ENCODE results near the gene AADACL4.

Gene AADACL4

DNA sequence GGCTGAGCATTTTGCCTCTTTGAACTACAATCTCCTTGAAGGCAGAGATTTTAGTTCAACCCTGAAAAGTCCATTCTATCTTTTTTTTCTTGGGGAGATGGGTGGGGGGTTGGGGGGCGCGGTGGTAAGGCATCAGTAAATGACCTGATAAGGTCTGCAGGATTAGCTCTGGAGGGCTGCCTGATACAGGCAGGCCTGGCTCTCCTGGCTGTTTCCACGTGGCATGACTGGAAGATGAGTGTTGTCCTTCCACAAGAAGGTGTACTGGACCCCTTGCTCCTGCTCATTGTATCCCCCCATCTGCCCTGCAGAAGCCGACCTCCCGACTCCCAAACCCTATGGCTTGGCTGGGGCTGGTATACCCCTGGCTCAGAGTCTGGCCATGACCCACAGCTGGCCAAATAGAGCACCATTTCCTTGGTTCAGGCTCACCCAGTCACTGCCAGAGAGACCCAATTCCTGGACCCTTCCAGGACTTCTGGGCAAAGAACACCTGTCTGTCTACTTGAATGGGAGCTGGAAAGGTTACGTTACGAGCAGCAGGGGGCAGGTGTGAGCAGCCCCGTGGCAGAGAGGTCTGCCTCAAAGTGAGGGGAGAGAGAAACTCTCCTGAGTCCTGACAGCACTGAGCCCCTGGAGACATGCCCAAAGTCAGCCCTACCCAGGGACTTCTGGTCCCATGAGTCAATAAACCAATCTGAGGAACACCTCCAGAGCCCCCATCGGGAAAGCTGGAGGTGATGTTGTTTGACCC is 42.8 kb upstream of the AADACL4 start:
- peak; percentile 63; the same call in 2 of the 3 replicates for ATAC-seq (ENCODE audit: insufficient read depth, low read depth)
- Histone ChIP-seq H3K79me2 (ENCODE audit: insufficient read depth, low read length) (peaks cover 83% of the 10 kb centered on the region), H3K9me3 (ENCODE audit: insufficient read depth, low read length, severe bottlenecking) (no peaks in the 10 kb centered on the region), H3K9ac (ENCODE audit: low read depth, low read length) (no peak overlapping the region), H2AFZ (ENCODE audit: low read depth, low read length) (no peak overlapping the region), H4K20me1 (ENCODE audit: insufficient read depth, low read length) (peaks cover 38% of the 10 kb centered on the region), H3K27me3 (ENCODE audit: insufficient read depth, low read length, poor library complexity) (no peaks in the 10 kb centered on the region), H3K36me3 (ENCODE audit: insufficient read depth, low read length) (peaks cover 13% of the 10 kb centered on the region), H3K4me2 (ENCODE audit: insufficient read depth, low read length) (no peak overlapping the region), H3K4me1 (ENCODE audit: insufficient read depth, low read length) (no peaks in the 10 kb centered on the region), H3K4me3 (ENCODE audit: low read depth in 1 of 2, low read length in 2 of 2) (no peak overlapping the region), H3K27ac (ENCODE audit: low read length) (no peak overlapping the region)
- peak; percentile 56 for DNase-seq
- no peak for TF ChIP-seq EZH2 (IDR thresholded peaks at IDR 0.05; ENCODE audit: borderline replicate concordance, low read depth, low read length, severe bottlenecking)
- TF ChIP-seq, protein P1, sequence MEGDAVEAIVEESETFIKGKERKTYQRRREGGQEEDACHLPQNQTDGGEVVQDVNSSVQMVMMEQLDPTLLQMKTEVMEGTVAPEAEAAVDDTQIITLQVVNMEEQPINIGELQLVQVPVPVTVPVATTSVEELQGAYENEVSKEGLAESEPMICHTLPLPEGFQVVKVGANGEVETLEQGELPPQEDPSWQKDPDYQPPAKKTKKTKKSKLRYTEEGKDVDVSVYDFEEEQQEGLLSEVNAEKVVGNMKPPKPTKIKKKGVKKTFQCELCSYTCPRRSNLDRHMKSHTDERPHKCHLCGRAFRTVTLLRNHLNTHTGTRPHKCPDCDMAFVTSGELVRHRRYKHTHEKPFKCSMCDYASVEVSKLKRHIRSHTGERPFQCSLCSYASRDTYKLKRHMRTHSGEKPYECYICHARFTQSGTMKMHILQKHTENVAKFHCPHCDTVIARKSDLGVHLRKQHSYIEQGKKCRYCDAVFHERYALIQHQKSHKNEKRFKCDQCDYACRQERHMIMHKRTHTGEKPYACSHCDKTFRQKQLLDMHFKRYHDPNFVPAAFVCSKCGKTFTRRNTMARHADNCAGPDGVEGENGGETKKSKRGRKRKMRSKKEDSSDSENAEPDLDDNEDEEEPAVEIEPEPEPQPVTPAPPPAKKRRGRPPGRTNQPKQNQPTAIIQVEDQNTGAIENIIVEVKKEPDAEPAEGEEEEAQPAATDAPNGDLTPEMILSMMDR (IDR thresholded peaks at IDR 0.05; ENCODE audit: borderline replicate concordance, extremely low read depth, low read length, poor library complexity, severe bottlenecking) = peak; percentile 68

DNA sequence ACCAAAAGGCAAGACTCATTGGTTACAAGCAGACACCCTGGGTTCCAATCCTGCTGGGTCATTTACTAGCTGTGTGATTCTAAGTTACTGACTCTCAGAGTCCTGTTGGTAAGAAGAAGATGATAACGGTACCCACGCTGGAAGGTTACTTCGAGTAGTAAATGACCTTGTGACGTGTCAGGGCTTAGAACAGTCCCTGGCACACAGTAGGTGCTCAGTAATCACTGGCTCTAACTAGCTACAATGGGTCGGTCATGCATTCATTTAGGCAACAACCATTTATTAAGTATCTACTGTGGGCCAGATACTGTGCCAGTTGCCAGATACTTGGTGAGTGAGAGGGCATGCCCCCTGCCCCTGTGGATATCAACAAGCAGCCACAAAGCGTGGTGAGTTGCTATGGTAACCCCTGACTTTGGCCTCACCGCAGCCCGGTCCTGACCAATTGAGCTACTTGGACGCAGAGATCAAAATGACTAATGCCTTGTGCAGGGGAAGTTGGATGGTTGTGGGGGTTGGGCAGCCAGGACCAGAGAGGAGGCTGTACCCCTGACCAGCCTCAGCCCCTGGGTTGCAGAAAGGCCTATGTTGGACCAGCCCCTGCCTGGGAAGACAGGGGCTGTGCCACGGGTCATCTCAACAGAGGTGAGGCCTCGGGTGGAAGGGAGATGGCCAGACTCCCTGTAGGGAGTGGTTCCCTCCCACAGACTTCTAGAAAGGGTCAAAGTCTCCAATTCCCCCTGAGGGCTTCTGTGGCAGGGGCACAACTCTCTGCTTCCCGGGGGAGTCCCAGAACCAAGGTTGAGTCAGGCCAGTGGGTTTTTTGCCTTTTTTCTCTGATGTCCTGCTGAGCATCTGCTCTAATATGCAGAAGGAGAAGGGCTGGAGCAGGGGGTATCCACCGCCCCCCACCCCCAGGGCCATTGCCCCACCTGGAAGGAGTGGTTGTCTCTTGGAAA is 41.9 kb upstream of the AADACL4 start:
- TF ChIP-seq EZH2 (IDR thresholded peaks at IDR 0.05; ENCODE audit: borderline replicate concordance, low read depth, low read length, severe bottlenecking) = no peak
- TF ChIP-seq, protein P1 (IDR thresholded peaks at IDR 0.05; ENCODE audit: borderline replicate concordance, extremely low read depth, low read length, poor library complexity, severe bottlenecking) = no peak
- H3K79me2 ChIP-seq (ENCODE audit: insufficient read depth, low read length) = peaks cover 86% of the 10 kb centered on the region
- H3K27me3 ChIP-seq (ENCODE audit: insufficient read depth, low read length, poor library complexity) = no peaks in the 10 kb centered on the region
- no peak overlapping the region for H3K4me3 ChIP-seq (ENCODE audit: low read depth in 1 of 2, low read length in 2 of 2)
- ATAC-seq (ENCODE audit: insufficient read depth, low read depth) (no peak), DNase-seq (no peak)
- peaks cover 13% of the 10 kb centered on the region for H3K36me3 ChIP-seq (ENCODE audit: insufficient read depth, low read length)
- no peak overlapping the region for H2AFZ ChIP-seq (ENCODE audit: low read depth, low read length)
- no peak overlapping the region for H3K9ac ChIP-seq (ENCODE audit: low read depth, low read length)
- no peaks in the 10 kb centered on the region for H3K4me1 ChIP-seq (ENCODE audit: insufficient read depth, low read length)
- H3K9me3 ChIP-seq (ENCODE audit: insufficient read depth, low read length, severe bottlenecking) = no peaks in the 10 kb centered on the region
- peaks cover 38% of the 10 kb centered on the region for H4K20me1 ChIP-seq (ENCODE audit: insufficient read depth, low read length)
- H3K27ac ChIP-seq (ENCODE audit: low read length) = no peak overlapping the region
- H3K4me2 ChIP-seq (ENCODE audit: insufficient read depth, low read length) = no peak overlapping the region

DNA sequence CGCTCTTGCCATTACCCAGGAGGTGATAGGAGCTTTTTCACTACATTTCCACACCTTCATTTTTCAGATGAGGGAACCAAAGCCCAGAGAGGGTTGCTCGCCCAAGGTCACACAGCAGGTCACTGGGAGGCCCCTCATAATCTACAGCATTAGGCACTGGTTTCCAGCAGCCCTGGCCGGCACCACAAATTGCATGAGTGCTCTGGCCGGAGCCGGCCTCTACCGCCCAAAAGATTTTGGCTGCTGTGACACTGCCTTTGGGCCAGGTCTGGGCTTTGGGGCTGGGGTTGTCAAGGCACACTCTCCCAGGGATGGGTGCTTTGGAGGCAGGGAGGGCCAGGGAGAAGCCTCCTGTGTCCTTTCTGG is 41.2 kb upstream of the AADACL4 start:
- Histone ChIP-seq H4K20me1 (ENCODE audit: insufficient read depth, low read length) (peaks cover 38% of the 10 kb centered on the region), H3K36me3 (ENCODE audit: insufficient read depth, low read length) (peaks cover 13% of the 10 kb centered on the region), H3K27ac (ENCODE audit: low read length) (no peak overlapping the region), H3K9ac (ENCODE audit: low read depth, low read length) (no peak overlapping the region), H3K79me2 (ENCODE audit: insufficient read depth, low read length) (peaks cover 87% of the 10 kb centered on the region), H3K27me3 (ENCODE audit: insufficient read depth, low read length, poor library complexity) (no peaks in the 10 kb centered on the region), H2AFZ (ENCODE audit: low read depth, low read length) (no peak overlapping the region), H3K9me3 (ENCODE audit: insufficient read depth, low read length, severe bottlenecking) (no peaks in the 10 kb centered on the region), H3K4me3 (ENCODE audit: low read depth in 1 of 2, low read length in 2 of 2) (no peak overlapping the region), H3K4me2 (ENCODE audit: insufficient read depth, low read length) (no peak overlapping the region), H3K4me1 (ENCODE audit: insufficient read depth, low read length) (no peaks in the 10 kb centered on the region)
- ATAC-seq (ENCODE audit: insufficient read depth, low read depth) (no peak), DNase-seq (no peak)
- TF ChIP-seq EZH2 (IDR thresholded peaks at IDR 0.05; ENCODE audit: borderline replicate concordance, low read depth, low read length, severe bottlenecking) = no peak
- TF ChIP-seq, protein P1 (IDR thresholded peaks at IDR 0.05; ENCODE audit: borderline replicate concordance, extremely low read depth, low read length, poor library complexity, severe bottlenecking) = no peak
